Heart left ventricle (tissue), 16 donors: ENCODE measurements around the gene WBP2. TPM values are rescaled to one million over a fixed set of nuclear protein-coding genes. Genes with fewer than 3 reads are reported as not detected.
A peak's percentile ranks its signal among the peaks of the same experiment; 100 is the strongest.

ENCODE experiments used
- ATAC-seq, 4 donors: fragments of 200-7000 bp; cut with Tn5 transposase; one replicate each; pipeline ENCODE4 v1.9.1; 2020 to 2022; ENCODE audit warnings: moderate library complexity in 4 of 4, mild to moderate bottlenecking in 3 of 4, moderate number of reproducible peaks in 1 of 4
- DNase-seq, 5 donors: peaks; one replicate each; pipeline ENCODE4 v3.0.0-alpha.2; 2020
- H3K27ac ChIP-seq, 12 donors: fragments of 200-600 bp; sonication (generic) in 4 of 12; one replicate each; pipeline versions ENCODE4 v1.5.0 to v1.8.0; 2016 to 2022; ENCODE audit warnings: mild to moderate bottlenecking in 2 of 12
- H3K27me3 ChIP-seq, 9 donors: fragments of 200-600 bp; sonication (generic) in 2 of 9; one replicate each; pipeline versions ENCODE4 v1.5.1 to v1.8.0; 2016 to 2022; ENCODE audit warnings: mild to moderate bottlenecking in 3 of 9
- H3K36me3 ChIP-seq, 9 donors: fragments of 200-600 bp; sonication (generic) in 2 of 9; one replicate each; pipeline versions ENCODE4 v1.5.0 to v1.8.0; 2018 to 2022; ENCODE audit warnings: mild to moderate bottlenecking in 2 of 9
- H3K4me1 ChIP-seq, 12 donors: fragments of 200-600 bp; sonication (generic) in 4 of 12; one replicate each; pipeline versions ENCODE4 v1.5.0 to v1.8.0; 2016 to 2022; ENCODE audit warnings: mild to moderate bottlenecking in 3 of 12
- H3K4me3 ChIP-seq, 12 donors: fragments of 200-600 bp; sonication (generic) in 4 of 12; one replicate each; pipeline versions ENCODE4 v1.5.0 to v1.8.0; 2017 to 2022; ENCODE audit warnings: mild to moderate bottlenecking in 9 of 12, moderate library complexity in 4 of 12
- H3K9me3 ChIP-seq, 12 donors: fragments of 200-600 bp; sonication (generic) in 4 of 12; one replicate each; pipeline versions ENCODE4 v1.5.0 to v1.8.0; 2016 to 2022; ENCODE audit warnings: mild to moderate bottlenecking in 1 of 12
- POLR2A ChIP-seq, 2 donors: fragments of 450-650 bp; IDR thresholded peaks; one replicate each; pipeline ENCODE4 v1.6.1; 2017; ENCODE audit warnings: antibody characterized with exemption in 2 of 2, mild to moderate bottlenecking in 2 of 2, moderate library complexity in 2 of 2
- WGBS, 4 donors: extraction: QIAGEN DNeasy Blood & Tissue Kit in 2 of 4; methylation state at CpG; one replicate each; pipeline versions ENCODE4 v1.1.5 to v1.1.7; 2013 to 2018; 5-methylcytosine and 5-hydroxymethylcytosine counted together
- intact Hi-C, 10 donors: fragments of 100-400 bp; cut with DNase I; formaldehyde crosslinking; loops; one replicate each; pipeline versions ENCODE4 v1.11.1 to v1.14.2; 2022
- polyA plus RNA-seq, 2 donors: library from polyadenylated mRNA; stranded (reverse); fragments of 200-250 nt; gene quantifications; one replicate each; pipeline ENCODE4 v1.2.3, GENCODE V29; 2013
- total RNA-seq, 9 donors: library from RNA; depleted of rRNA in 2 of 9; stranded (reverse); fragments of >200 nt in 2 of 9; fragmentation: NEBNext Ultra II Directional in 3 of 9; extraction: Animal tissue kit (Norgen Biotek cat#: 25700) in 3 of 9; gene quantifications; one replicate each; pipeline versions ENCODE4 v1.1.0 to v1.2.4, GENCODE V29; 2016 to 2023
- TF ChIP-seq, protein P1 (sequence below), 12 donors: fragments of 200-600 bp; sonication (generic) in 4 of 12; IDR thresholded peaks; one replicate each; pipeline versions ENCODE4 v1.5.0 to v1.8.0; 2018 to 2022; ENCODE audit warnings: antibody characterized with exemption in 12 of 12, mild to moderate bottlenecking in 5 of 12
- donor health status: ischemic (EF 13 %, LVEDD 7.1; RV severe dilation, severe dysfunction).
- donor health status: healthy with polysubstance abuse.
- donor health status: DM: no; HTN: yes; CAD: no.
- donor health status: DM: no; HTN: no; CAD: no.
- donor health status: ischemic (EF 25% LVEDD 6.9; RV normal size, moderate dysfunction).
- donor health status: ischemic (EF 25% LVEDD 5.7; RV mildly dilated, moderate dysfunction).
- donor health status: healthy.
- donor health status: DM: yes; HTN: yes; CAD: no.
- donor health status: ischemic (EF 35%, LVEDD 5.7; RV mildly dilated, moderate dysfunction).
- donor health status: nonischemic (EF 11% LVEDD 7.7; RV severe dilation, severe dysfunction).
- donor health status: DM: yes; HTN: yes; CAD: no.
- donor health status: PGD.
- donor health status: ischemic (EF 29% LVEDD 5.4; RV normal size, mild dysfunction).
- donor health status: nonischemic (EF 23%, LVEDD 6.1; RV moderate dilation, normal function).

Gene WBP2
- total and polyA plus RNA-seq, 11 donors = 128 to 311 (median 158) TPM

DNA sequence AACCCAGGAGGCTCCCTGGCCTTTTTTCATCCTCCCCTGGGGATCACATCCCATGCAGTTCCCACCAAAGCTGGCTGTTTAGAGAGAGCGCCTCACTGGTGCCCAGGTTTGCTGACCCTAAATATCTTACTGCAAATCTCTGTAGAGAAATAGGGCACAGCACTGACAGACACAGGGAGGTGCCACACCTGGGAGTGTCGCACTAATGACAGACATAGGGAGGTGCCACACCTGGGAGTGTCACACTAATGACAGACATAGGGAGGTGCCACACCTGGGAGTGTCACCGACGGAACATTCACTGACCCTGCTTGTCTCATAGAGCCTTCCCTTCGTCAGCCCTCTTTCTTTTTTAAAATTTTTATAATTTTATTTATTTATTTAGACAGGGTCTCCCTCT is 44.9 kb downstream of the WBP2 start:
- Histone ChIP-seq H3K4me1 (peaks cover 8 to 45% (median 32%) of the 10 kb centered on the region in 12 donors), H3K36me3 (peaks cover 0 to 58% (median 48%) of the 10 kb centered on the region in 9 donors), H3K27me3 (no peaks in the 10 kb centered on the region), H3K9me3 (no peaks in the 10 kb centered on the region), H3K27ac (peak overlapping the region in 10 of 12 donors; percentile 79 to 93 (median 84)), H3K4me3 (no peak overlapping the region)
- TF ChIP-seq, protein P1, sequence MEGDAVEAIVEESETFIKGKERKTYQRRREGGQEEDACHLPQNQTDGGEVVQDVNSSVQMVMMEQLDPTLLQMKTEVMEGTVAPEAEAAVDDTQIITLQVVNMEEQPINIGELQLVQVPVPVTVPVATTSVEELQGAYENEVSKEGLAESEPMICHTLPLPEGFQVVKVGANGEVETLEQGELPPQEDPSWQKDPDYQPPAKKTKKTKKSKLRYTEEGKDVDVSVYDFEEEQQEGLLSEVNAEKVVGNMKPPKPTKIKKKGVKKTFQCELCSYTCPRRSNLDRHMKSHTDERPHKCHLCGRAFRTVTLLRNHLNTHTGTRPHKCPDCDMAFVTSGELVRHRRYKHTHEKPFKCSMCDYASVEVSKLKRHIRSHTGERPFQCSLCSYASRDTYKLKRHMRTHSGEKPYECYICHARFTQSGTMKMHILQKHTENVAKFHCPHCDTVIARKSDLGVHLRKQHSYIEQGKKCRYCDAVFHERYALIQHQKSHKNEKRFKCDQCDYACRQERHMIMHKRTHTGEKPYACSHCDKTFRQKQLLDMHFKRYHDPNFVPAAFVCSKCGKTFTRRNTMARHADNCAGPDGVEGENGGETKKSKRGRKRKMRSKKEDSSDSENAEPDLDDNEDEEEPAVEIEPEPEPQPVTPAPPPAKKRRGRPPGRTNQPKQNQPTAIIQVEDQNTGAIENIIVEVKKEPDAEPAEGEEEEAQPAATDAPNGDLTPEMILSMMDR (IDR thresholded peaks at IDR 0.05) = no peak
- TF ChIP-seq POLR2A (IDR thresholded peaks at IDR 0.05) = no peak
- intact Hi-C loops = no loop called here
- DNase-seq (no peak), ATAC-seq (no peak)
- whole genome bisulfite sequencing, 4 donors = 95 to 98% (median 96%) methylated on average over 5 of the region's 5 CpGs

DNA sequence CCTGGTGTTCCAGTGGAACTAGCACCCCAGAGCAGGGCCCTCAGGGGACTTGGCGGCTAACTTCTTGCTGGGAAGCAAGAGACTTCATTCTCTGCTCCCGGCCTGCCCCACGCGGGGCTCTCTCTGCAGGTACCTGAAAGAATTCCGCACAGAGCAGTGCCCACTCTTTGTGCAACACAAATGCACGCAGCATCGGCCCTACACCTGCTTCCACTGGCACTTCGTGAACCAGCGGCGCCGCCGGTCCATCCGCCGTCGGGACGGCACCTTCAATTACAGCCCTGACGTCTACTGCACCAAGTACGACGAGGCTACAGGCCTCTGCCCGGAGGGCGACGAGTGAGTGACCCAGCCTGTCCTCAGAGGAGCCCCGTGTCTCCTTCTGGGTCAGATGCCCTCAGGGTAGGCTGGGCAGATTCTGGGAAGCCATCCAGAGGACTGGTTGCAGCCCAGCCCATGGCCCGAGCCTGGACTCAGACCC is 45.5 kb downstream of the WBP2 start:
- peaks cover 0 to 52% (median 42%) of the 10 kb centered on the region in 9 donors for H3K36me3 ChIP-seq
- peak overlapping the region in 3 of 12 donors; percentile 3 to 8 (median 6) for H3K4me3 ChIP-seq
- WGBS, 4 donors = 70 to 79% (median 77%) methylated on average over 20 to 24 of the region's 24 CpGs

DNA sequence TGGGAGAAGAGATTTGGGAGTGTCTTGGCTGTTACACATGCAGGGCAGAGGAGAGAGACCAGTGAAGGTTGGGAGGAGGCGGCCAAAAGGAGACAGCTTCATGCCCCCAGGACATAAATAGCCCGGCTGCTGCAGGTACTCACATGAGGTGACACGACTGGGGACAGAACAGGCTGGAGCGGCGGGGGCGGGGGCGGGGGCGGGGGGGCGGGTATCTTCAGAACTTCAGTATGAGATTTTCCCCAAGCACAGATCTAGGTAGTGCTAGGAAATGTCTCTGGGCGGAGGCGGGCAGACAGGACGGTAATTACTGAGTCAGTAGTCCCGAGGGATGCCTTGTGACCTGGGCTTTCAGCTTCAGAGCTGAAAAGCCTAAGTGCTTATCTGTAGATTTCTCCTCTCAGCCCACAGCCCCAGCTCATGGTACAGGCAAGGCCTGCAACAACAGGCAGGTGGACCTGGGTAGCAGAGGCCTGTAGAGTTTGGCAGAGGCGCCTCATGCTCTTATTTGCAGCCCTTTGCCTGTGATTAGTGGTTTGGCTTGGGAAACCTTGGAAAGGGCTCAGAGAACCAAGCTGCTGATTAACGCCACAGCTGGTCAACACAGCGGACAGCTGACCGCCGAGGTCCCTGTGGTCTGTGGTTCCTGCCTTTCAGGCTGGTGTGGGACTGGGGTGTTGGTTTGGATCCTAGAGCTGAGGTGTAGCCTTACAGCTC is 46.1 kb downstream of the WBP2 start:
- DNase-seq (peak in 4 of 5 donors; percentile 74 to 85 (median 79)), ATAC-seq (peak; percentile 60 to 86 (median 77))
- peaks cover 8 to 45% (median 32%) of the 10 kb centered on the region in 12 donors for H3K4me1 ChIP-seq
- peak overlapping the region; percentile 62 to 93 (median 84) for H3K27ac ChIP-seq
- WGBS, 4 donors = 19 to 31% (median 27%) methylated on average over 17 to 18 of the region's 18 CpGs
- TF ChIP-seq POLR2A (IDR thresholded peaks at IDR 0.05) = no peak
- TF ChIP-seq, protein P1 (IDR thresholded peaks at IDR 0.05) = no peak
- no peaks in the 10 kb centered on the region for H3K9me3 ChIP-seq
- H3K36me3 ChIP-seq = peaks cover 0 to 46% (median 36%) of the 10 kb centered on the region in 9 donors
- no peaks in the 10 kb centered on the region for H3K27me3 ChIP-seq
- intact Hi-C loops = loop anchor here in 1 of 10 donors (2.0 kb wide), 1 partner anchor 24 kb away; the partner anchor contains the start of gene UNK
- H3K4me3 ChIP-seq = peak overlapping the region in 5 of 12 donors; percentile 3 to 24 (median 6)

More for the DNA sequence above, 45.5 kb downstream of the WBP2 start:
- H3K9me3 ChIP-seq = no peaks in the 10 kb centered on the region
- peak overlapping the region; percentile 14 to 93 (median 82) for H3K27ac ChIP-seq
- no peak for TF ChIP-seq POLR2A (IDR thresholded peaks at IDR 0.05)
- TF ChIP-seq, protein P1 (IDR thresholded peaks at IDR 0.05) = no peak
- ATAC-seq (peak; percentile 9 to 38 (median 26)), DNase-seq (peak in 1 of 5 donors; percentile 62)
- intact Hi-C loops = loop anchor here in 1 of 10 donors (2.0 kb wide), 1 partner anchor 25 kb away; the partner anchor contains the start of gene UNK
- H3K27me3 ChIP-seq = no peaks in the 10 kb centered on the region
- peaks cover 8 to 45% (median 32%) of the 10 kb centered on the region in 12 donors for H3K4me1 ChIP-seq

DNA sequence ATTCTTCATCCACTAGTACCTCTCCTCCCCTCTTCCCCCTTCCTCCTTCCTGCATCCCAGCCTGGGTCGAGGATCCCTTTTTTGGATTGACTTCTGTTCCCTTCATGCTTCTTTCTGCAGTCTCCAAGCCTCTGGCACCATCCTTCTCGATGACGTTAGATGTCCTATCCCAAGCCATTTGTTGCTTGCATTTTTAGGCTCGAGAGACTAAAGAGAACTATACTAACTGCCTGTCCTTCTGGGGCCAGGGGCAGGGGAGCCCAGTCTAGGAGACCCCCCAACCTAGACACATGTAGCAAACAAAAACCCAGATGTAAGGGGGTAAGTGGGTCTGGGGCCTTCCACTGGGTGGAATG is 46.6 kb downstream of the WBP2 start:
- H3K4me1 ChIP-seq = peaks cover 8 to 45% (median 32%) of the 10 kb centered on the region in 12 donors
- WGBS, 4 donors = 22 to 32% (median 31%) methylated on average over 4 of the region's 4 CpGs
- TF ChIP-seq POLR2A (IDR thresholded peaks at IDR 0.05) = no peak
- TF ChIP-seq, protein P1 (IDR thresholded peaks at IDR 0.05) = no peak
- DNase-seq = no peak
- H3K4me3 ChIP-seq = peak overlapping the region in 1 of 12 donors; percentile 5
- intact Hi-C loops = loop anchor here in 1 of 10 donors (2.0 kb wide), 1 partner anchor 24 kb away; the partner anchor contains the start of gene UNK
- H3K27me3 ChIP-seq = no peaks in the 10 kb centered on the region
- H3K27ac ChIP-seq = peak overlapping the region; percentile 62 to 93 (median 84)
- peak in 3 of 4 donors; percentile 4 to 30 (median 5) for ATAC-seq
- peaks cover 0 to 45% (median 31%) of the 10 kb centered on the region in 9 donors for H3K36me3 ChIP-seq
- H3K9me3 ChIP-seq = no peaks in the 10 kb centered on the region
